ENCODE results near the gene ATE1. TPM values are rescaled to one million over a fixed set of nuclear protein-coding genes. Genes with fewer than 3 reads are reported as not detected.
A peak's percentile ranks its signal among the peaks of the same experiment; 100 is the strongest.

ATE1 gene
- total and polyA plus RNA-seq, 11 donors = 15.2 to 50.1 (median 39.9) TPM

DNA sequence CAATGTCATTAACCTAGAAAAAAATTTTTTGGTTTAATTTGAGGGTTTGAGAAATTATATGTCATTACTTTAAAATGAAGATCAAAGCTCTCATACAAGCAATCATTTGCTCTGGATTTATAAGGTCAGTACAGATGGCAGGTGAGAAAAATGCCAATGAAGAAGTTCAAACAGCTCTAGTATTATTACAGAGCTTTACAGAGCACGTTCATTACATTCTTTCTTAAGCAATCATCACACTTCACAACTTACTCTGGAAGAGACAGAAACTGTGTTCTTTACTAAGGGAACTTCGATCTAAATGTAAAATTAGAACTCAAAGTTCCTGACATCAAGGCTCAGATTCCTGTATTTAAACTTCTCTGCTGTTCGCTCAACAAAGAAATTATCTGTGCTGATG, 153.4 kb downstream of the ATE1 start:
- Histone ChIP-seq H3K27ac (no peak overlapping the region), H3K36me3 (peaks cover 0 to 8% (median 0%) of the 10 kb centered on the region in 9 donors), H3K9me3 (no peaks in the 10 kb centered on the region), H3K4me3 (no peak overlapping the region), H3K27me3 (no peaks in the 10 kb centered on the region), H3K4me1 (peaks cover 0 to 21% (median 2%) of the 10 kb centered on the region in 12 donors)
- no peak for DNase-seq
- WGBS, 4 donors = 76 to 77% (median 77%) methylated on average over 3 of the region's 3 CpGs
- ATAC-seq = no peak
- TF ChIP-seq, protein P1, sequence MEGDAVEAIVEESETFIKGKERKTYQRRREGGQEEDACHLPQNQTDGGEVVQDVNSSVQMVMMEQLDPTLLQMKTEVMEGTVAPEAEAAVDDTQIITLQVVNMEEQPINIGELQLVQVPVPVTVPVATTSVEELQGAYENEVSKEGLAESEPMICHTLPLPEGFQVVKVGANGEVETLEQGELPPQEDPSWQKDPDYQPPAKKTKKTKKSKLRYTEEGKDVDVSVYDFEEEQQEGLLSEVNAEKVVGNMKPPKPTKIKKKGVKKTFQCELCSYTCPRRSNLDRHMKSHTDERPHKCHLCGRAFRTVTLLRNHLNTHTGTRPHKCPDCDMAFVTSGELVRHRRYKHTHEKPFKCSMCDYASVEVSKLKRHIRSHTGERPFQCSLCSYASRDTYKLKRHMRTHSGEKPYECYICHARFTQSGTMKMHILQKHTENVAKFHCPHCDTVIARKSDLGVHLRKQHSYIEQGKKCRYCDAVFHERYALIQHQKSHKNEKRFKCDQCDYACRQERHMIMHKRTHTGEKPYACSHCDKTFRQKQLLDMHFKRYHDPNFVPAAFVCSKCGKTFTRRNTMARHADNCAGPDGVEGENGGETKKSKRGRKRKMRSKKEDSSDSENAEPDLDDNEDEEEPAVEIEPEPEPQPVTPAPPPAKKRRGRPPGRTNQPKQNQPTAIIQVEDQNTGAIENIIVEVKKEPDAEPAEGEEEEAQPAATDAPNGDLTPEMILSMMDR (IDR thresholded peaks at IDR 0.05) = no peak
- no peak for TF ChIP-seq POLR2A (IDR thresholded peaks at IDR 0.05)
- intact Hi-C loops (cut with DNase I) = no loop called here

DNA sequence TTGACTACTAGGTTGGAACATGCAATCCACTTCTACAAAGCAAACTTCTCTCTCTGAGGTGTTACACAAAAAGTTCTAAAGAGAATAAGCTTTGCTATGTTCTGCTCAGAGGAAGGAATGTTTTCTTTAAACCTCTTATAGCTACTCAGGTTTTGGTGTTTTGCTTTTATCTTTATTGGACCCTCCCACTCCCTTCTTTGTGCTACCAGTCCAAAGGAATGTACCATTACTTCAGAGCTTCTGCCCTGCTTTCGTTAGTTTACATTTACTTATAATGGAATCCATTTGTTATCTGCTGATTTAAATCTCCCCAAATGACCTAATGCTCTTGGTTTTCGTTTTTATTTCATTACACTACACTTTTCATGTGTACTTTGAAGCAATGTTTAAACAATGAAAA, 154.9 kb downstream of the ATE1 start:
- TF ChIP-seq, protein P1 (IDR thresholded peaks at IDR 0.05) = no peak
- TF ChIP-seq POLR2A (IDR thresholded peaks at IDR 0.05) = no peak
- peaks cover 0 to under 1% (median 0%) of the 10 kb centered on the region in 9 donors for H3K36me3 ChIP-seq
- H3K27me3 ChIP-seq = no peaks in the 10 kb centered on the region
- H3K27ac ChIP-seq = peak overlapping the region in 2 of 12 donors; percentile 28 to 51
- H3K4me3 ChIP-seq = no peak overlapping the region
- intact Hi-C loops (cut with DNase I) = no loop called here
- H3K4me1 ChIP-seq = peaks cover 0 to 21% (median 2%) of the 10 kb centered on the region in 12 donors
- DNase-seq (no peak), ATAC-seq (no peak)
- peaks cover 0 to 7% (median 0%) of the 10 kb centered on the region in 12 donors for H3K9me3 ChIP-seq
- WGBS, 4 donors = 70 to 75% (median 73%) methylated on average over 2 of the region's 2 CpGs

DNA sequence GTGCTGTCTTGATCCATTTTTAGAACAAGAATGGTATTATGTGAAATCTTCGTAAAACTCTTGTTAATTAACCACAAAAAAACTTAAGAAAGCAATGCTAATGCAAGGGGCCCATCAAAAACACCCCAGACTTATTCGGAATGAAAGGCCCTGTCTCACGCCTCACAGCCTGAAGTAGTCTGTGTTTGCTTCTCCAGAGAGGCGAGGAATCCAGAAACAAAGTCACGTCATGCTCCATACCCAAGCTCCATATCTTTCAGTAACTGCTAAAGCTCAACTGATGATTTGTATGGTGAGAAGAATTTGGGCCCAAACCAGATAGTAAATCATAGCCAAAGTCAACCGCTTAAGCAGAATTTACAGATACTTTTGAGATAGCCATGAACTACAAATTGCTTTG, 155.4 kb downstream of the ATE1 start:
- H3K36me3 ChIP-seq = no peaks in the 10 kb centered on the region
- peaks cover 0 to 11% (median under 1%) of the 10 kb centered on the region in 12 donors for H3K9me3 ChIP-seq
- intact Hi-C loops (cut with DNase I) = no loop called here
- DNase-seq = peak in 1 of 5 donors; percentile 11
- peaks cover 0 to 21% (median 2%) of the 10 kb centered on the region in 12 donors for H3K4me1 ChIP-seq
- peak overlapping the region in 6 of 12 donors; percentile 3 to 58 (median 26) for H3K27ac ChIP-seq
- TF ChIP-seq POLR2A (IDR thresholded peaks at IDR 0.05) = no peak
- TF ChIP-seq, protein P1 (IDR thresholded peaks at IDR 0.05) = no peak
- peak in 2 of 4 donors; percentile 78 to 86 for ATAC-seq
- no peaks in the 10 kb centered on the region for H3K27me3 ChIP-seq
- 72 to 82% (median 75%) methylated on average over 6 of the region's 6 CpGs for WGBS, 4 donors
- H3K4me3 ChIP-seq = no peak overlapping the region

DNA sequence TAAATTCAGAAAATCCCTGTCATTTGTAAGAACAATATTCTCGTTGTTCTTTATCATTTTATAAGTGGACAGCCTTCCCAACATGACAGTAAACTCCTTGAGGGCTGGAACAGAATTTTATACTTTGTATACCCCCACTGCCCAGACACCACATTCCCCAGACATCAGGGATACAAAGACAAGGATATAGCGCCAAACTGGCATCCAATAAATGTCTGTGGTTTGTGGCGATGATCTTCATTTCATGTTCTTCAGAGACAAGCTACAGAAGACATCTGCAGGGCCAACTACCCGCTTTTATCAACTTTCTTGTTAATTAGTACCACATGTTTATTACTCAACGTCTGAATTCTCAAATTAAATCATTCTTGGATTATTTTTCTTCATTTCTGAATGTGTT, 155.9 kb downstream of the ATE1 start:
- no peak for TF ChIP-seq POLR2A (IDR thresholded peaks at IDR 0.05)
- TF ChIP-seq, protein P1 (IDR thresholded peaks at IDR 0.05) = no peak
- Histone ChIP-seq H3K27me3 (no peaks in the 10 kb centered on the region), H3K4me1 (peaks cover 0 to 21% (median 2%) of the 10 kb centered on the region in 12 donors), H3K27ac (peak overlapping the region in 7 of 12 donors; percentile 3 to 58 (median 15)), H3K9me3 (peaks cover 0 to 16% (median 3%) of the 10 kb centered on the region in 12 donors), H3K36me3 (no peaks in the 10 kb centered on the region), H3K4me3 (no peak overlapping the region)
- ATAC-seq (peak in 2 of 4 donors; percentile 39 to 76), DNase-seq (no peak)
- 65 to 72% (median 66%) methylated on average over 5 of the region's 5 CpGs for WGBS, 4 donors
- intact Hi-C loops (cut with DNase I) = no loop called here

Measured in heart left ventricle (tissue), 16 donors.